Smooth muscle cell (in vitro differentiated cells): ENCODE results near the gene CTNND1. TPM values are rescaled to one million over a fixed set of nuclear protein-coding genes. Genes with fewer than 3 reads are reported as not detected.
"Not testable (repeated sequence)": the region's sequence is repeated elsewhere in the genome, so short reads cannot be mapped to it uniquely, and the experiment has no call there.

Experiments
- DNase-seq: peaks from one replicate; lab custom pipeline; 2025; ENCODE audit not compliant: unreplicated experiment; lab: John Stamatoyannopoulos, UW
- H2AFZ ChIP-seq: fragments of 200-600 bp; sonication (generic); 2 replicates; pipeline ENCODE4 v1.6.0; 2016; ENCODE audit warnings: antibody characterized with exemption, low read depth, mild to moderate bottlenecking
- H3F3A ChIP-seq: fragments of 200-600 bp; sonication (generic); 2 replicates; pipeline ENCODE4 v1.6.0; 2017; ENCODE audit warnings: antibody characterized with exemption, low read depth
- H3K27ac ChIP-seq: fragments of 200-600 bp; sonication (generic); 2 replicates; pipeline ENCODE4 v1.5.1; 2016; ENCODE audit warnings: low read depth, mild to moderate bottlenecking
- H3K27me3 ChIP-seq: fragments of 200-600 bp; sonication (generic); 2 replicates; pipeline ENCODE4 v1.6.1; 2016; ENCODE audit warnings: low read depth, mild to moderate bottlenecking
- H3K36me3 ChIP-seq: fragments of 200-600 bp; sonication (generic); 2 replicates; pipeline ENCODE4 v1.5.1; 2016; ENCODE audit warnings: low read depth
- H3K4me1 ChIP-seq: fragments of 200-600 bp; sonication (generic); 2 replicates; pipeline ENCODE4 v1.5.1; 2016; ENCODE audit warnings: low read depth
- H3K4me2 ChIP-seq: fragments of 200-600 bp; sonication (generic); 2 replicates; pipeline ENCODE4 v1.6.0; 2016; ENCODE audit warnings: mild to moderate bottlenecking
- H3K4me3 ChIP-seq: fragments of 200-600 bp; sonication (generic); 2 replicates; pipeline ENCODE4 v1.5.1; 2016; ENCODE audit warnings: mild to moderate bottlenecking
- H3K79me2 ChIP-seq: fragments of 200-600 bp; sonication (generic); 2 replicates; pipeline ENCODE4 v1.6.0; 2016; ENCODE audit warnings: low read depth, mild to moderate bottlenecking
- H3K9ac ChIP-seq: fragments of 200-600 bp; sonication (generic); 2 replicates; pipeline ENCODE4 v1.6.0; 2016; ENCODE audit warnings: low read depth
- H3K9me3 ChIP-seq: fragments of 200-600 bp; sonication (generic); replicated peaks from 2 replicates; pipeline ENCODE4 v1.5.1; 2016; ENCODE audit warnings: low read depth
- H4K20me1 ChIP-seq: fragments of 200-600 bp; sonication (generic); 2 replicates; pipeline ENCODE4 v1.6.0; 2016; ENCODE audit warnings: low read depth
- CTCF ChIP-seq: fragments of 200-600 bp; sonication (generic); IDR thresholded peaks from 2 replicates; pipeline ENCODE4 v1.5.1; 2017; ENCODE audit warnings: borderline replicate concordance, mild to moderate bottlenecking, antibody characterized with exemption; ENCODE audit not compliant: insufficient read depth, poor library complexity, severe bottlenecking
- WGBS: methylation state at CpG from one replicate; pipeline ENCODE4 v1.1.7; 2016; ENCODE audit warnings: low lambda C conversion rate; 5-methylcytosine and 5-hydroxymethylcytosine counted together
- polyA plus RNA-seq: library from polyadenylated mRNA; unstranded; fragments of >200 nt; fragmentation: Nextera tagmentation; extraction: Ambion mirVana; gene quantifications from 2 replicates; pipeline ENCODE4 v1.2.1, GENCODE V29; 2016
- total RNA-seq: library from RNA; depleted of rRNA; stranded (reverse); fragments of >200 nt; gene quantifications from 2 replicates; pipeline ENCODE4 v1.2.3, GENCODE V29; 2014

CTNND1 gene
- total and polyA plus RNA-seq, 2 experiments from 2014 or later = 66.0 to 135 TPM

- no peak overlapping the region for H3K27ac ChIP-seq
- no peak overlapping the region for H2AFZ ChIP-seq
- no peak for DNase-seq
- peaks cover 29% of the 10 kb centered on the region for H3K36me3 ChIP-seq
- H3K4me3 ChIP-seq = no peak overlapping the region
- H3K79me2 ChIP-seq = no peaks in the 10 kb centered on the region
- H3F3A ChIP-seq = peaks cover 21% of the 10 kb centered on the region
- no peaks in the 10 kb centered on the region for H3K27me3 ChIP-seq
- H3K4me2 ChIP-seq = no peak overlapping the region
- TF ChIP-seq CTCF = no peak
- over 99% methylated on average over 7 of the region's 7 CpGs for WGBS
- H4K20me1 ChIP-seq = no peaks in the 10 kb centered on the region
- no peaks in the 10 kb centered on the region for H3K9me3 ChIP-seq
- no peaks in the 10 kb centered on the region for H3K4me1 ChIP-seq
- H3K9ac ChIP-seq = no peak overlapping the region
These were observed 57.8 kb downstream of the CTNND1 start for GRCh38 chr11:57819252-57819979.

GRCh38 chr11:57823859-57824258 is 62.3 kb downstream of the CTNND1 start:
- peaks cover 15% of the 10 kb centered on the region for H3F3A ChIP-seq
- no peaks in the 10 kb centered on the region for H3K36me3 ChIP-seq
- no peak overlapping the region for H3K4me2 ChIP-seq
- H3K4me3 ChIP-seq = no peak overlapping the region
- H4K20me1 ChIP-seq = no peaks in the 10 kb centered on the region
- no peak for TF ChIP-seq CTCF
- no peak overlapping the region for H2AFZ ChIP-seq
- no peaks in the 10 kb centered on the region for H3K9me3 ChIP-seq
- no peaks in the 10 kb centered on the region for H3K27me3 ChIP-seq
- H3K9ac ChIP-seq = no peak overlapping the region
- H3K27ac ChIP-seq = no peak overlapping the region
- H3K79me2 ChIP-seq = no peaks in the 10 kb centered on the region
- no peak for DNase-seq
- WGBS = 91% methylated on average over 1 of the region's 1 CpG
- H3K4me1 ChIP-seq = no peaks in the 10 kb centered on the region

GRCh38 chr11:57834852-57835251 is 73.2 kb downstream of the CTNND1 start:
- Histone ChIP-seq H4K20me1 (no peaks in the 10 kb centered on the region), H3K4me3 (no peak overlapping the region), H3K9me3 (no peaks in the 10 kb centered on the region), H3K4me2 (no peak overlapping the region), H3F3A (no peaks in the 10 kb centered on the region), H3K79me2 (no peaks in the 10 kb centered on the region), H3K27me3 (no peaks in the 10 kb centered on the region), H3K4me1 (no peaks in the 10 kb centered on the region), H3K36me3 (no peaks in the 10 kb centered on the region), H2AFZ (no peak overlapping the region), H3K27ac (no peak overlapping the region), H3K9ac (no peak overlapping the region)
- WGBS = 100% methylated on average over 1 of the region's 1 CpG
- DNase-seq = no peak
- TF ChIP-seq CTCF = no peak

- WGBS = 95% methylated on average over 3 of the region's 3 CpGs
- not testable (repeated sequence) for H3K27ac ChIP-seq, H3K9me3 ChIP-seq
These were observed 77.0 kb downstream of the CTNND1 start for GRCh38 chr11:57838609-57839008.

More at GRCh38 chr11:57838609-57839008, 77.0 kb downstream of the CTNND1 start:
- DNase-seq, H3F3A ChIP-seq, H3K4me1 ChIP-seq, H3K79me2 ChIP-seq, H3K4me2 ChIP-seq, H4K20me1 ChIP-seq, H3K9ac ChIP-seq, H3K27me3 ChIP-seq, H3K4me3 ChIP-seq, H3K36me3 ChIP-seq, H2AFZ ChIP-seq: not testable (repeated sequence)
